GM23338 (cell line): ENCODE results near the gene RGSL1. TPM values are rescaled to one million over a fixed set of nuclear protein-coding genes. Genes with fewer than 3 reads are reported as not detected.

ENCODE experiments used
- ATAC-seq: fragments of 200-7000 bp; cut with Tn5 transposase; 3 replicates; pipeline ENCODE4 v1.9.1; 2020
- DNase-seq: peaks from one replicate; pipeline ENCODE4 v3.0.0-alpha.2; 2015; ENCODE audit warnings: low spot score
- H2AFZ ChIP-seq: fragments of 200-600 bp; sonication (generic); 2 replicates; pipeline ENCODE4 v1.8.0; 2016; ENCODE audit warnings: antibody characterized with exemption, mild to moderate bottlenecking, moderate library complexity
- H3F3A ChIP-seq: fragments of 200-600 bp; sonication (generic); replicated peaks from 2 replicates; pipeline ENCODE4 v1.8.0; 2017; ENCODE audit warnings: antibody characterized with exemption, mixed run types, low read depth
- H3K27ac ChIP-seq: fragments of 200-600 bp; sonication (generic); 2 replicates; pipeline ENCODE4 v1.6.1; 2016; ENCODE audit warnings: low read depth
- H3K27me3 ChIP-seq: fragments of 200-600 bp; sonication (generic); 2 replicates; pipeline ENCODE4 v1.8.0; 2016; ENCODE audit warnings: mild to moderate bottlenecking, mixed run types, moderate library complexity; ENCODE audit not compliant: insufficient read depth
- H3K36me3 ChIP-seq: fragments of 200-600 bp; sonication (generic); 2 replicates; pipeline ENCODE4 v1.8.0; 2016; ENCODE audit warnings: mild to moderate bottlenecking; ENCODE audit not compliant: insufficient read depth
- H3K4me1 ChIP-seq: fragments of 200-600 bp; sonication (generic); 2 replicates; pipeline ENCODE4 v1.8.0; 2016; ENCODE audit warnings: mild to moderate bottlenecking, moderate library complexity; ENCODE audit not compliant: insufficient read depth
- H3K4me2 ChIP-seq: fragments of 200-600 bp; sonication (generic); 2 replicates; pipeline ENCODE4 v1.7.1; 2017; ENCODE audit warnings: mixed run types
- H3K4me3 ChIP-seq: fragments of 200-600 bp; sonication (generic); 2 replicates; pipeline ENCODE4 v1.6.1; 2016; ENCODE audit warnings: mixed run types
- H3K79me2 ChIP-seq: fragments of 200-600 bp; sonication (generic); replicated peaks from 2 replicates; pipeline ENCODE4 v1.8.0; 2017; ENCODE audit warnings: mild to moderate bottlenecking; ENCODE audit not compliant: insufficient read depth
- H3K9me2 ChIP-seq: fragments of 200-600 bp; sonication (generic); 2 replicates; pipeline ENCODE4 v1.8.0; 2017; ENCODE audit not compliant: insufficient read depth
- H4K20me1 ChIP-seq: fragments of 200-600 bp; sonication (generic); replicated peaks from 2 replicates; pipeline ENCODE4 v1.8.0; 2017; ENCODE audit warnings: mild to moderate bottlenecking; ENCODE audit not compliant: insufficient read depth
- H3K27ac Mint-ChIP-seq: 2 replicates; pipeline ENCODE4 v1.8.0; 2020; ENCODE audit warnings: inconsistent platforms, mild to moderate bottlenecking, moderate library complexity, mixed read lengths
- H3K27me3 Mint-ChIP-seq: 3 replicates; pipeline ENCODE4 v1.8.0; 2022; ENCODE audit warnings: low read depth, mild to moderate bottlenecking, moderate library complexity, mixed read lengths, inconsistent platforms; ENCODE audit not compliant: insufficient read depth, poor library complexity
- H3K36me3 Mint-ChIP-seq: 3 replicates; pipeline ENCODE4 v1.8.0; 2021; ENCODE audit warnings: low read depth, mild to moderate bottlenecking, inconsistent platforms, moderate library complexity, mixed read lengths
- H3K4me1 Mint-ChIP-seq: 3 replicates; pipeline ENCODE4 v1.8.0; 2020; ENCODE audit warnings: mild to moderate bottlenecking, inconsistent platforms, mixed read lengths
- H3K4me3 Mint-ChIP-seq: 3 replicates; pipeline ENCODE4 v1.8.0; 2021; ENCODE audit warnings: moderate library complexity, mild to moderate bottlenecking, inconsistent platforms, mixed read lengths
- H3K9me3 Mint-ChIP-seq: 3 replicates; pipeline ENCODE4 v1.8.0; 2020; ENCODE audit warnings: moderate library complexity, mild to moderate bottlenecking, inconsistent platforms, mixed read lengths
- CREB1 ChIP-seq: fragments of 250-450 bp; sonication (Bioruptor Pico); IDR thresholded peaks from 2 replicates; pipeline ENCODE4 v1.5.0; 2020; ENCODE audit warnings: low read depth, mild to moderate bottlenecking, moderate library complexity
- CTCF ChIP-seq, 2 experiments: fragments of 200-600 bp in 1 of 2; sonication (generic) in 1 of 2; conservative IDR thresholded peaks; 2 replicates each; pipeline versions ENCODE4 v1.5.1 to v1.6.1; 2016 to 2017; ENCODE audit warnings: antibody characterized with exemption in 2 of 2, low read depth in 2 of 2, mild to moderate bottlenecking in 2 of 2, moderate library complexity in 1 of 2
- ETS1 ChIP-seq: IDR thresholded peaks from 2 replicates; pipeline ENCODE4 v1.6.1; 2016; ENCODE audit warnings: antibody characterized with exemption
- EZH2 ChIP-seq: fragments of 200-600 bp; sonication (generic); IDR thresholded peaks from one replicate; pipeline ENCODE4 v1.8.0; 2017; ENCODE audit warnings: antibody characterized with exemption, mild to moderate bottlenecking, low read depth; ENCODE audit not compliant: unreplicated experiment
- EZH2phosphoT487 ChIP-seq: fragments of 200-600 bp; sonication (generic); IDR thresholded peaks from one replicate; pipeline ENCODE4 v1.8.1; 2018; ENCODE audit warnings: antibody characterized with exemption; ENCODE audit not compliant: unreplicated experiment
- JUNB ChIP-seq: IDR thresholded peaks from one replicate; pipeline ENCODE4 v1.6.1; 2016; ENCODE audit warnings: antibody characterized with exemption; ENCODE audit not compliant: unreplicated experiment
- POLR2AphosphoS5 ChIP-seq: IDR thresholded peaks from 2 replicates; pipeline ENCODE4 v1.6.1; 2016; ENCODE audit warnings: antibody characterized with exemption, low read depth
- REST ChIP-seq: IDR thresholded peaks from one replicate; pipeline ENCODE4 v1.6.1; 2018; ENCODE audit warnings: antibody characterized with exemption; ENCODE audit not compliant: unreplicated experiment
- STAT1 ChIP-seq: IDR thresholded peaks from one replicate; pipeline ENCODE4 v1.6.1; 2016; ENCODE audit warnings: antibody characterized with exemption; ENCODE audit not compliant: unreplicated experiment
- ZNF462 ChIP-seq: fragments of 250-450 bp; sonication (Bioruptor Pico); IDR thresholded peaks from 2 replicates; pipeline ENCODE4 v1.5.0; 2020; ENCODE audit warnings: mild to moderate bottlenecking, moderate library complexity
- polyA plus RNA-seq: library from polyadenylated mRNA; unstranded; fragments of >200 nt; fragmentation: Nextera tagmentation; extraction: Ambion mirVana; gene quantifications from 2 replicates; pipeline ENCODE4 v1.2.1, GENCODE V29; 2016
- total RNA-seq: library from RNA; depleted of rRNA; stranded (reverse); fragments of >200 nt; shearing (Covaris generic); gene quantifications from 2 replicates; pipeline ENCODE4 v1.2.3, GENCODE V29; 2014

RGSL1 gene
- total and polyA plus RNA-seq, 2 experiments from 2014 or later = not detected

- TF ChIP-seq CTCF (conservative IDR thresholded peaks at IDR 0.05; ENCODE audit: low read depth in 2 of 2) = no peak
These were observed 16.4 kb upstream of the RGSL1 start (continued) for GRCh38 chr1:182433580-182433979.

- no peaks in the 10 kb centered on the region for H3K36me3 ChIP-seq
- H2AFZ ChIP-seq = no peak overlapping the region
- H3K79me2 ChIP-seq = no peaks in the 10 kb centered on the region
- H3K27me3 Mint-ChIP-seq = peaks cover 3% of the 10 kb centered on the region
- no peak overlapping the region for H3K27ac ChIP-seq
- no peaks in the 10 kb centered on the region for H3F3A ChIP-seq
- no peaks in the 10 kb centered on the region for H3K4me1 Mint-ChIP-seq
- H3K27me3 ChIP-seq = no peaks in the 10 kb centered on the region
- ATAC-seq (no peak), DNase-seq (no peak)
- peaks cover 7% of the 10 kb centered on the region; the same call in 2 of the 3 replicates for H3K36me3 Mint-ChIP-seq
- H3K4me2 ChIP-seq = no peak overlapping the region
- H3K4me1 ChIP-seq = no peaks in the 10 kb centered on the region
- H3K9me2 ChIP-seq = no peaks in the 10 kb centered on the region
- H4K20me1 ChIP-seq = no peaks in the 10 kb centered on the region
- H3K4me3 ChIP-seq = no peak overlapping the region
- peaks cover 30% of the 10 kb centered on the region for H3K9me3 Mint-ChIP-seq
- H3K27ac Mint-ChIP-seq = no peak overlapping the region
- H3K4me3 Mint-ChIP-seq = no peak overlapping the region
- TF ChIP-seq ZNF462 (CRISPR knock-in tag) (no peak), EZH2 (no peak), POLR2AphosphoS5 (no peak), STAT1 (no peak), REST (no peak), CTCF (conservative IDR thresholded peaks at IDR 0.05; ENCODE audit: low read depth in 2 of 2) (no peak), JUNB (no peak), ETS1 (no peak), CREB1 (CRISPR knock-in tag) (no peak), EZH2phosphoT487 (no peak)
These were observed 11.6 kb upstream of the RGSL1 start for GRCh38 chr1:182438326-182438725.
